ENCODE measurements around the gene DTNA.

DNA sequence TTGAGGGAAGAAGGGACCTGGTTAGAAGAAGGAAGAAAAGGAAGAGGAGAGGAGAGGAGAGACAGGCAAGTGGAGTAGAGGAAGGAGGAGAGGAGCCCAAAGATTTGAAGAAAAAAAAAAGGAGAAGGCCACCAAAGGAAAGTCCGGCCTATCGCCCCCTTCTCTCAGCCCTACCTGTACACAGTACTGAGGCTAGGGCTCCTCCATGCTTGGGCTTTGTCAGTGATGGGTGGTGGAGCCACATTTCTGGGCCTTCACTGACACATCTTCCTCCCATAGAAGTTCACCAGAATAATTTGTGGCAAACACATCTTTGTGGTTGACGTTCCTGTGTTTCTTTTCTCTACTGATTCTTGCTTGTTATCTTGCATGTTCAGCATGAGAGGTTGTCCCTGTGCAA is 125.4 kb downstream of the DTNA start:
- TF ChIP-seq POLR2A (IDR thresholded peaks at IDR 0.05) = no peak
- TF ChIP-seq, protein P1, sequence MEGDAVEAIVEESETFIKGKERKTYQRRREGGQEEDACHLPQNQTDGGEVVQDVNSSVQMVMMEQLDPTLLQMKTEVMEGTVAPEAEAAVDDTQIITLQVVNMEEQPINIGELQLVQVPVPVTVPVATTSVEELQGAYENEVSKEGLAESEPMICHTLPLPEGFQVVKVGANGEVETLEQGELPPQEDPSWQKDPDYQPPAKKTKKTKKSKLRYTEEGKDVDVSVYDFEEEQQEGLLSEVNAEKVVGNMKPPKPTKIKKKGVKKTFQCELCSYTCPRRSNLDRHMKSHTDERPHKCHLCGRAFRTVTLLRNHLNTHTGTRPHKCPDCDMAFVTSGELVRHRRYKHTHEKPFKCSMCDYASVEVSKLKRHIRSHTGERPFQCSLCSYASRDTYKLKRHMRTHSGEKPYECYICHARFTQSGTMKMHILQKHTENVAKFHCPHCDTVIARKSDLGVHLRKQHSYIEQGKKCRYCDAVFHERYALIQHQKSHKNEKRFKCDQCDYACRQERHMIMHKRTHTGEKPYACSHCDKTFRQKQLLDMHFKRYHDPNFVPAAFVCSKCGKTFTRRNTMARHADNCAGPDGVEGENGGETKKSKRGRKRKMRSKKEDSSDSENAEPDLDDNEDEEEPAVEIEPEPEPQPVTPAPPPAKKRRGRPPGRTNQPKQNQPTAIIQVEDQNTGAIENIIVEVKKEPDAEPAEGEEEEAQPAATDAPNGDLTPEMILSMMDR (IDR thresholded peaks at IDR 0.05) = no peak
- no peak for TF ChIP-seq EP300 (IDR thresholded peaks at IDR 0.05)
